Measurements from ENCODE around the gene HSPA4.
"Not testable (repeated sequence)": the region's sequence is repeated elsewhere in the genome, so short reads cannot be mapped to it uniquely, and the experiment has no call there.

DNA sequence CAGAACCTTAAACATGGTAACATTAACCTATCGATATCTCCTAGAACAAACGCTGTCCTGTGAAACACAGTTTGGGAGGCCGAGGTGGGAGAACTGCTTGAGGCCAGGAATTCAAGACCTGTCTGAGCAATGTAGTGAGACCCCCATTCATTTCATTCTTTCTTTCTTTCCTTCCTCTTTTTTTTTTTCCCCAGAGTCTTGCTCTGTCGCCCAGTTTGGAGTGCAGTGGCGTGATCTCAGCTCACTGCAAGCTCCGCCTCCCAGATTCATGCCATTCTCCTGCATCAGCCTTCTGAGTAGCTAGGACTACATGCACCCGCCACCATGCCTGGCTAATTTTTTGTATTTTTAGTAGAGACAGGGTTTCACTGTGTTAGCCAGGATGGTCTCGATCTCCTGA, 5.3 kb upstream of the HSPA4 start:
- TF ChIP-seq, protein P1, sequence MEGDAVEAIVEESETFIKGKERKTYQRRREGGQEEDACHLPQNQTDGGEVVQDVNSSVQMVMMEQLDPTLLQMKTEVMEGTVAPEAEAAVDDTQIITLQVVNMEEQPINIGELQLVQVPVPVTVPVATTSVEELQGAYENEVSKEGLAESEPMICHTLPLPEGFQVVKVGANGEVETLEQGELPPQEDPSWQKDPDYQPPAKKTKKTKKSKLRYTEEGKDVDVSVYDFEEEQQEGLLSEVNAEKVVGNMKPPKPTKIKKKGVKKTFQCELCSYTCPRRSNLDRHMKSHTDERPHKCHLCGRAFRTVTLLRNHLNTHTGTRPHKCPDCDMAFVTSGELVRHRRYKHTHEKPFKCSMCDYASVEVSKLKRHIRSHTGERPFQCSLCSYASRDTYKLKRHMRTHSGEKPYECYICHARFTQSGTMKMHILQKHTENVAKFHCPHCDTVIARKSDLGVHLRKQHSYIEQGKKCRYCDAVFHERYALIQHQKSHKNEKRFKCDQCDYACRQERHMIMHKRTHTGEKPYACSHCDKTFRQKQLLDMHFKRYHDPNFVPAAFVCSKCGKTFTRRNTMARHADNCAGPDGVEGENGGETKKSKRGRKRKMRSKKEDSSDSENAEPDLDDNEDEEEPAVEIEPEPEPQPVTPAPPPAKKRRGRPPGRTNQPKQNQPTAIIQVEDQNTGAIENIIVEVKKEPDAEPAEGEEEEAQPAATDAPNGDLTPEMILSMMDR (IDR thresholded peaks at IDR 0.05; ENCODE audit: borderline replicate concordance, extremely low read depth, low read length, poor library complexity, severe bottlenecking), result not testable (repeated sequence)
- not testable (repeated sequence) for TF ChIP-seq EZH2 (IDR thresholded peaks at IDR 0.05; ENCODE audit: borderline replicate concordance, low read depth, low read length, severe bottlenecking)
